ENCODE measurements around the gene KRTAP4-9.
"Not testable (repeated sequence)": the region's sequence is repeated elsewhere in the genome, so short reads cannot be mapped to it uniquely, and the experiment has no call there.

Gene KRTAP4-9

GRCh38 chr17:41071606-41072360 lies 33.4 kb upstream of the KRTAP4-9 start:
- TF ChIP-seq JUND (IDR thresholded peaks at IDR 0.05; ENCODE audit: low read depth): no peak
- no peak for DNase-seq (ENCODE audit: low read depth in 1 of 2, low spot score in 1 of 2)
- in situ Hi-C loops (cut with HindIII; ENCODE audit: low pct_unique_long_range_greater_than_20kb, low sequenced_read_pairs): no loop called here

GRCh38 chr17:41073676-41074075 lies 31.5 kb upstream of the KRTAP4-9 start:
- no peak for DNase-seq (ENCODE audit: low read depth in 1 of 2, low spot score in 1 of 2)
- TF ChIP-seq JUND (IDR thresholded peaks at IDR 0.05; ENCODE audit: low read depth): no peak
- in situ Hi-C loops (cut with HindIII; ENCODE audit: low pct_unique_long_range_greater_than_20kb, low sequenced_read_pairs): no loop called here

- TF ChIP-seq JUND (IDR thresholded peaks at IDR 0.05; ENCODE audit: low read depth): no peak
- in situ Hi-C loops (cut with HindIII; ENCODE audit: low pct_unique_long_range_greater_than_20kb, low sequenced_read_pairs): no loop called here
- DNase-seq (ENCODE audit: low read depth in 1 of 2, low spot score in 1 of 2): no peak
Measured at GRCh38 chr17:41076788-41077187, 28.4 kb upstream of the KRTAP4-9 start.

DNA sequence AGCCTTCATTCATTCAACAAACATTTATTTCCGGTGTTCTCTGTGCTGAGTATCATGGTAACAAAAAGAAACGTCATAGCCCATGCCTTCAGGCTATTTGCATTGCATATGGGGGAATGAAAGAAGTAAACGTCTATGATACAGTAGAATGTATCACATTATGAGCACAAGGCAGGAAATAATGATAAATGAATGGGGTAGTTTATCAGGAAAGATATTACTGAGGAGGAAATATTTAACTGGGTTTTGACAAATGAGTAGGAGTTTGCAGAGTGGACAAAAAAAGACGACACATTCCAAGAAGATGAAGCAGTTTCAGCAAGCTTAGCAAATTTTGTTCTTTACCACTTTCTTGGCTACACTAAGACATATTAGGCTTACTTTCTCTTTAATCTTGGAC lies 22.6 kb upstream of the KRTAP4-9 start:
- TF ChIP-seq JUND (IDR thresholded peaks at IDR 0.05; ENCODE audit: low read depth): no peak
- peak in 1 of 2 experiments; percentile 18 for DNase-seq (ENCODE audit: low read depth in 1 of 2, low spot score in 1 of 2)
- in situ Hi-C loops (cut with HindIII; ENCODE audit: low pct_unique_long_range_greater_than_20kb, low sequenced_read_pairs): no loop called here

DNA sequence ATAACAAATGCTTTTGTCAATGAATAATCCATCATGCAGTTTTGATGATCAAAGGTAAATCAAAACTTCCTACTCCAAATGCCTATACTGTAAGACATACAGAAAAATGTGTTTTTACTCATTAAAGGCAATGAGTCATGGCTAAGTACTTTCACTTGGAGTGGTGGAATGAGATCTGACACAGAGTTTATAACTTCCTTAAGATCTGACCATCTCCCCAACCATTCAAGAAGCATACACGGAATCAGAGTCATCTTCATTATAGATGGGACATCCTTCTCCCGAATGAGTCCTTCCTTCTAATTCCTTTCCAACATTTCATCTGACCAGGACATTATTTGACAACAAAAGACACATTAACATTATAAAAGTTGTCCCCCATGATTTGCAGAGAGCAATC lies 21.8 kb upstream of the KRTAP4-9 start:
- DNase-seq (ENCODE audit: low read depth in 1 of 2, low spot score in 1 of 2); in situ Hi-C loops (cut with HindIII; ENCODE audit: low pct_unique_long_range_greater_than_20kb, low sequenced_read_pairs): not testable (repeated sequence)

- not testable (repeated sequence) for DNase-seq (ENCODE audit: low read depth in 1 of 2, low spot score in 1 of 2)
Measured at GRCh38 chr17:41084100-41084856, 20.9 kb upstream of the KRTAP4-9 start, which contains the start of gene KRTAP4-7. TSS of gene KRTAP4-7 (plus strand) at chr17:41084150. CDS start at chr17:41084207, 57 bp downstream.

DNA sequence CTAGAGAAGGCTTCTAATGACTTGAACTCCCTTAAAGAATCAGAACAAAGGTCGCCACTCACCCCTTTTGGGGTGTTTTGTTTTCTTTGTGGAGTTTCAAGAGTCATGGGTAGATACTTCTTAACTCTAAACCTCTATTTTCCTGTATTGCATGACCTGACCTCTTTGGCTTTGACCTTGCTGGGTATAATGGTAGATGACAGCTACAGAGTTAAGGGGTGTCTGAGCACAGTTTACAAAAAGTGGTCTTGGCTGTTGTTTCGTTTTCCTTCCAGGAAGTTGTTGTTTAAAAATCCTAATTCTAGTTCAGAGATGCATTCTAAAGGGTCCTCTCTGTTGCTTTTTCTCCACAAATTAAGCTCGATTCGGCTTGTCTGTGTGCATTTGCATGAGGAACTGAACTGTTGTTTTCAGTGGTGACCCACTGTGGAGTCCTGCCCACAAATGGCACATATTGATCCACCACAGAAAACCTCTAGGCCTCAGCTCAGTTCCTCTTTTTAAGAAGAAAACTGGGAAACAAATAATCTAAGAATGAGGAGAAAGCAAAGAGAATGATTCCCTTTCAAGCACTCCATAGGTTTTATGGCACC lies 16.3 kb upstream of the KRTAP4-9 start:
- in situ Hi-C loops (cut with HindIII; ENCODE audit: low pct_unique_long_range_greater_than_20kb, low sequenced_read_pairs): not testable (repeated sequence)

More at GRCh38 chr17:41084100-41084856, 20.9 kb upstream of the KRTAP4-9 start, which contains the start of gene KRTAP4-7:
- in situ Hi-C loops (cut with HindIII; ENCODE audit: low pct_unique_long_range_greater_than_20kb, low sequenced_read_pairs): not testable (repeated sequence)

DNA sequence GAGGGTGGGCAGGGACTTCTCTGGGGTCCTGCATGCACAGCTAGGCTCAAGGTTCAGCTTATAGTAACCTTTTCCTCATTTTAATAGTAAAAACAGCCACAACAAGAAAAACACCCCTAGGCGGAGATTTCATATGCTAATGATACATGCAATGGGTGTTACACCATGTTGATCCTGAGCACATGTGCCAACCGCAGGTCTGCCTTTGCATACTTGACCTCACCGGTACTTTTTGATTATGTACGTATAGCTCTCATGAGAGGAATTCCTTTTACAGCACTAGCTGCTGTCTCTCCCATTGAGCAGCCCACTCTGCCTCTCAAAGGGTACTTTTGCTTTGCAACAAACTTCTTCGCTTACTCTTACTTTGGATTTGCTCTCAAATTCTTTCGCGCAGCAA lies 9.1 kb upstream of the KRTAP4-9 start:
- TF ChIP-seq JUND (IDR thresholded peaks at IDR 0.05; ENCODE audit: low read depth): no peak
- DNase-seq (ENCODE audit: low read depth in 1 of 2, low spot score in 1 of 2): no peak
- in situ Hi-C loops (cut with HindIII; ENCODE audit: low pct_unique_long_range_greater_than_20kb, low sequenced_read_pairs): no loop called here

More for the DNA sequence above, 16.3 kb upstream of the KRTAP4-9 start:
- DNase-seq (ENCODE audit: low read depth in 1 of 2, low spot score in 1 of 2): not testable (repeated sequence)

GRCh38 chr17:41098042-41098441 lies 7.1 kb upstream of the KRTAP4-9 start, which contains the start of gene KRTAP4-8:
TSS of gene KRTAP4-8 (minus strand) at chr17:41098142. CDS start at chr17:41098084, 58 bp downstream.
- TF ChIP-seq JUND (IDR thresholded peaks at IDR 0.05; ENCODE audit: low read depth): no peak
- DNase-seq (ENCODE audit: low read depth in 1 of 2, low spot score in 1 of 2): no peak
- in situ Hi-C loops (cut with HindIII; ENCODE audit: low pct_unique_long_range_greater_than_20kb, low sequenced_read_pairs): no loop called here

DNA sequence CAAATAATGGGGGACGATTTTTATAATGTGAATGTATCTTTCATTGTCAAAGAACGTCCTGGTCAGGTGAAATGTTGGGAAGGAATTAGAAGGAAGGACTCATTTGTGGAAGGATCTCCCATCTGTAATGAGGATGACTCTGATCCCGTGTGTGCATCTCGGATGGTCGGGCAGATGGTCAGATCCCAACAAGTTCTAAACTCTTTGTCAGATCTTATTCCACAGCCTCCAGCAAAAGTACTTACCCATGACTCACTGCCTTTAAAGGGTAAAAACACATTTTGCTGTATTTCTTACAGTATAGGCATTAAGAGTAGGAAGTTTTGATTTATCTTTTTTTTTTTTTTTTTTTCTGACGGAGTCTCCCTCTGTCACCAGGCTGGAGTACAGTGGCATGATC lies 6.7 kb upstream of the KRTAP4-9 start:
- no peak for DNase-seq (ENCODE audit: low read depth in 1 of 2, low spot score in 1 of 2)
- no peak for TF ChIP-seq JUND (IDR thresholded peaks at IDR 0.05; ENCODE audit: low read depth)
- in situ Hi-C loops (cut with HindIII; ENCODE audit: low pct_unique_long_range_greater_than_20kb, low sequenced_read_pairs): no loop called here

DNA sequence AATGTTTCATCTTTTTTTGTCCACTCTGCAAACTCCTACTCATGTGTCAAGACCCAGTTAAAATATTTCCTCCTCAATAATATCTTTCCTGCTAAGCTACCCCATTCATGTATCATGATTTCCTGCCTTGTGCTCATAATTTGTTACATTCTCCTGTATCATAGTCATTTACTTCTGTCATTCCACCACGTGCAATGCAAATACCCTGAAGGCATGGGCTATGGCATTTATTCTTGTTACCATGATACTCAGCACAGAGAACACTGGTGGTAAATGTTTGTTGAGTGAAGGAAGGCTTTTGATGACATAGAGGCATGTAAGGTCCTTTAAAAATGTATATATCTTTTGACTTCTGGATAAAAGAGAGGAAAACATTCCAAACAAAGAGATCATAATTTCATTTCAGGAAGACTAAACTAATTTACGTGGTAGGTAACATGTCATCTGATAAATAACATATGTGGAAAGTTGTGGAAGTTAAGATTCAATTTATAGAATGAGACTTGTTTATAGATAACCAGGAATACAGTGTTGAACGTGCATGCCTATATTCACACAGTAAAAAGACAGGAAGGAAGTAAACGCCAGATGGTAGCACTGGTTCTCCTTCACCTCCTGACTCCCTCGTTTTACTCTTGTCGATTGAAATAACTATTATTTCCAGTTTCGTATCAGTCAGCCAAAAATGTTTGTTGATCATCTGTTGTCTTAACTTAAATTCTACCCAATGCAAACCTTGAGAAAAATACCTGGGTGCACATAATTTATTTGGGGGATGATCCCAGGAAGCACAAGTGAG lies 5.3 kb upstream of the KRTAP4-9 start:
- TF ChIP-seq JUND (IDR thresholded peaks at IDR 0.05; ENCODE audit: low read depth): peak; percentile 43; the same call in 1 of the 2 replicates
- in situ Hi-C loops (cut with HindIII; ENCODE audit: low pct_unique_long_range_greater_than_20kb, low sequenced_read_pairs): not testable (repeated sequence)
- DNase-seq (ENCODE audit: low read depth in 1 of 2, low spot score in 1 of 2): peak in 1 of 2 experiments; percentile 92

DNA sequence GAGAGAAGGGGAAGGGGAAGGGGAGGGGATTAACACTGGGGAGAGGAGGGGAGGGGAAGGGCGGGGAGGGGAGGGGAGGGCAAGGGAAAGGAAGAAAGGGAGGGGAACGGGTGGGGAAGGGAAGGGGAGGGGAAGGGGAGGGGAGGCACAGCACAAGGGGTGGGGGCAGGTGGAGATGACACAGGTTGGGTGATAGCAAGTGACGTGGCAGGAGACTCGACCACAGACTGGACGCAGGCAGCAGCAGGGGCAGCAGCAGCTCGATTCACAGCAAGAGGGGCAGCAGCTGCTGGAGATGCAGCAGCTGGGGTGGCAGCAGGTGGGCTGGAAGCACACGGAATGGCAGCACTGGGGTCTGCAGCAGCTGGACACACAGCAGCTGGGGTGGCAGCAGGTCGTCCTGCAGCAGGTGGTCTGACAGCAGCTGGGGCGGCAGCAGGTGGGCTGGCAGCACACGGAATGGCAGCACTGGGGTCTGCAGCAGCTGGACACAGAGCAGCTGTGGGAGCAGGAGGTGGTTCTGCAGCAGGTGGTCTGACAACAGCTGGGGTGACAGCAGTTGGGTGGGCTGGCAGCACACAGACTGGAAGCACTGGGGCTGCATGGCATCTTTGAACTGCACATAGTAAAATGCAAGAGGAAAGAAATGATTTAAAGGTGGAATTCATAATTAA lies 3.5 kb upstream of the KRTAP4-9 start, which contains the start of gene KRTAP4-16:
Gene KRTAP4-16 (minus strand): TSS at position 624 of the 674 bp plus-strand sequence. CDS start 0 bp downstream, at position 624.
- DNase-seq (ENCODE audit: low read depth in 1 of 2, low spot score in 1 of 2): no peak
- TF ChIP-seq JUND (IDR thresholded peaks at IDR 0.05; ENCODE audit: low read depth): no peak
- in situ Hi-C loops (cut with HindIII; ENCODE audit: low pct_unique_long_range_greater_than_20kb, low sequenced_read_pairs): no loop called here

Measured in T47D (cell line).